Rectal smooth muscle tissue (tissue), 1 donor: ENCODE results near the gene PTPA.
"Not testable (repeated sequence)": the region's sequence is repeated elsewhere in the genome, so short reads cannot be mapped to it uniquely, and the experiment has no call there.

Experiments
- H3K27ac ChIP-seq: one replicate; pipeline ENCODE4 v1.7.0; 2013; ENCODE audit warnings: low read depth, low read length, inconsistent platforms
- H3K27me3 ChIP-seq: one replicate; pipeline ENCODE4 v1.7.0; 2013; ENCODE audit warnings: low read length; ENCODE audit not compliant: control insufficient read depth, insufficient read depth
- H3K36me3 ChIP-seq: one replicate; pipeline ENCODE4 v1.7.0; 2013; ENCODE audit warnings: low read length; ENCODE audit not compliant: control insufficient read depth, insufficient read depth
- H3K4me1 ChIP-seq: one replicate; pipeline ENCODE4 v1.7.0; 2013; ENCODE audit warnings: low read length; ENCODE audit not compliant: control insufficient read depth, insufficient read depth
- H3K4me3 ChIP-seq: one replicate; pipeline ENCODE4 v1.7.0; 2013; ENCODE audit warnings: low read length
- H3K9ac ChIP-seq: one replicate; pipeline ENCODE4 v1.7.0; 2013; ENCODE audit warnings: low read length

Gene PTPA

GRCh38 chr9:129105857-129106694 lies 5.1 kb upstream of the PTPA start:
- Histone ChIP-seq H3K9ac (no peak overlapping the region), H3K4me1 (peaks cover 8% of the 10 kb centered on the region), H3K27ac (no peak overlapping the region), H3K36me3 (peaks cover 5% of the 10 kb centered on the region), H3K27me3 (no peaks in the 10 kb centered on the region), H3K4me3 (no peak overlapping the region)

GRCh38 chr9:129107651-129108050 lies 3.6 kb upstream of the PTPA start:
- Histone ChIP-seq H3K27me3 (no peaks in the 10 kb centered on the region), H3K9ac (no peak overlapping the region), H3K27ac (no peak overlapping the region), H3K4me3 (no peak overlapping the region), H3K36me3 (peaks cover 5% of the 10 kb centered on the region), H3K4me1 (peaks cover 8% of the 10 kb centered on the region)

GRCh38 chr9:129108083-129108804 lies 3.0 kb upstream of the PTPA start:
- Histone ChIP-seq H3K36me3 (peaks cover 5% of the 10 kb centered on the region), H3K4me1 (peaks cover 8% of the 10 kb centered on the region), H3K4me3 (no peak overlapping the region), H3K27ac (no peak overlapping the region), H3K27me3 (no peaks in the 10 kb centered on the region), H3K9ac (no peak overlapping the region)

- no peak overlapping the region for H3K4me3 ChIP-seq
- peaks cover 5% of the 10 kb centered on the region for H3K36me3 ChIP-seq
- H3K9ac ChIP-seq = no peak overlapping the region
- no peak overlapping the region for H3K27ac ChIP-seq
- peaks cover 8% of the 10 kb centered on the region for H3K4me1 ChIP-seq
- no peaks in the 10 kb centered on the region for H3K27me3 ChIP-seq
These were observed 2.2 kb upstream of the PTPA start for GRCh38 chr9:129108805-129109536.

GRCh38 chr9:129109537-129109903 lies 1.7 kb upstream of the PTPA start:
- Histone ChIP-seq H3K4me1 (peaks cover 8% of the 10 kb centered on the region), H3K9ac (no peak overlapping the region), H3K36me3 (peaks cover 5% of the 10 kb centered on the region), H3K4me3 (peak overlapping the region; percentile 44), H3K27ac (no peak overlapping the region), H3K27me3 (no peaks in the 10 kb centered on the region)

- Histone ChIP-seq H3K36me3 (peaks cover 5% of the 10 kb centered on the region), H3K4me1 (peaks cover 8% of the 10 kb centered on the region), H3K27ac (peak overlapping the region; percentile 100), H3K9ac (peak overlapping the region; percentile 58), H3K27me3 (no peaks in the 10 kb centered on the region), H3K4me3 (peak overlapping the region; percentile 72)
These were observed 1.1 kb upstream of the PTPA start for GRCh38 chr9:129109952-129110739.

- Histone ChIP-seq H3K4me3 (peak overlapping the region; percentile 95), H3K27me3 (no peaks in the 10 kb centered on the region), H3K9ac (peak overlapping the region; percentile 51), H3K27ac (peak overlapping the region; percentile 100), H3K36me3 (no peaks in the 10 kb centered on the region), H3K4me1 (peaks cover 8% of the 10 kb centered on the region)
These were observed 425 bp downstream of the PTPA start for GRCh38 chr9:129111528-129112151.

- not testable (repeated sequence) for H3K27me3 ChIP-seq, H3K36me3 ChIP-seq, H3K27ac ChIP-seq, H3K4me1 ChIP-seq, H3K9ac ChIP-seq
- peak overlapping the region; percentile 95 for H3K4me3 ChIP-seq
These were observed 1.3 kb downstream of the PTPA start for GRCh38 chr9:129112526-129112925.

- Histone ChIP-seq H3K4me1 (peaks cover 8% of the 10 kb centered on the region), H3K9ac (no peak overlapping the region), H3K4me3 (no peak overlapping the region), H3K27me3 (no peaks in the 10 kb centered on the region), H3K36me3 (no peaks in the 10 kb centered on the region), H3K27ac (no peak overlapping the region)
These were observed 2.6 kb downstream of the PTPA start for GRCh38 chr9:129113645-129114304.

- Histone ChIP-seq H3K4me3 (no peak overlapping the region), H3K27me3 (no peaks in the 10 kb centered on the region), H3K36me3 (peaks cover 12% of the 10 kb centered on the region), H3K27ac (no peak overlapping the region), H3K9ac (no peak overlapping the region), H3K4me1 (no peaks in the 10 kb centered on the region)
These were observed 7.6 kb downstream of the PTPA start for GRCh38 chr9:129118799-129119198.

- Histone ChIP-seq H3K4me3 (no peak overlapping the region), H3K36me3 (peaks cover 15% of the 10 kb centered on the region), H3K27me3 (no peaks in the 10 kb centered on the region), H3K4me1 (no peaks in the 10 kb centered on the region), H3K27ac (no peak overlapping the region), H3K9ac (no peak overlapping the region)
These were observed 10.3 kb downstream of the PTPA start for GRCh38 chr9:129121483-129121882.
